ENCODE data around the gene CAMK2D. TPM values are rescaled to one million over a fixed set of nuclear protein-coding genes. Genes with fewer than 3 reads are reported as not detected.

The CAMK2D gene
- total RNA-seq, 4 donors from 2014 or later, result 48.2 to 66.2 (median 51.2) TPM

DNA sequence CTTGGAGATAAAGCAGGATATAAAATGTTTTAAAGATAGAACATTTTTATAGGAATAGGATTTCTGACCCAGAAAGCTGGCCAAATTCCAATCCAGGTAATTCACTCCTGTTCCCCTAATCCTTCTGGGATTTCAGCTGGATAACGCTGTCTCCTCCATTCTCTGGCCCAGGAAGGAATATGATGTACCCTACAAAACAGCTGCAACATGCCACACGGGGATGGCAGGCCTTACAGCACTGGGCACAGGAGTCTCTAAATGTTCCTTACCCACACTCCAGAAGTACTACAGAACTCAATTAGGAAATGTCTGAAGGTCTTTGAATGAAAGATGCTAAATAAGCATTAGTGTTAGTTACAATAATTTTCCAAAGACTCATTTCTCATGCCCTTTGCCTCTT, 15.8 kb downstream of the CAMK2D start:
- TF ChIP-seq POLR2A (IDR thresholded peaks at IDR 0.05; ENCODE audit: low read depth) (no peak), EP300 (IDR thresholded peaks at IDR 0.05) (no peak), POLR2AphosphoS5 (IDR thresholded peaks at IDR 0.05) (no peak), CTCF (IDR thresholded peaks at IDR 0.05) (no peak)
- H3K4me3 ChIP-seq, result no peak overlapping the region
- peaks cover 12 to 24% (median 14%) of the 10 kb centered on the region in 4 donors for H3K4me1 ChIP-seq
- WGBS, result 95% methylated on average over 2 of the region's 2 CpGs
- no peak for DNase-seq (ENCODE audit: extremely low spot score)
- H3K27ac ChIP-seq (replicated peaks in 1 of 4), result no peak overlapping the region
- no peaks in the 10 kb centered on the region for H3K36me3 ChIP-seq
- intact Hi-C loops (cut with DNase I), result no loop called here
- no peaks in the 10 kb centered on the region for H3K27me3 ChIP-seq
- no peaks in the 10 kb centered on the region for H3K9me3 ChIP-seq

- H3K36me3 ChIP-seq, result no peaks in the 10 kb centered on the region
- 98% methylated on average over 4 of the region's 4 CpGs for WGBS
- TF ChIP-seq EP300 (IDR thresholded peaks at IDR 0.05) (no peak), CTCF (IDR thresholded peaks at IDR 0.05) (no peak), POLR2AphosphoS5 (IDR thresholded peaks at IDR 0.05) (no peak), POLR2A (IDR thresholded peaks at IDR 0.05; ENCODE audit: low read depth) (no peak)
- no peaks in the 10 kb centered on the region for H3K9me3 ChIP-seq
- no peak overlapping the region for H3K27ac ChIP-seq (replicated peaks in 1 of 4)
- no peaks in the 10 kb centered on the region for H3K27me3 ChIP-seq
- intact Hi-C loops (cut with DNase I), result no loop called here
- no peak overlapping the region for H3K4me3 ChIP-seq
- H3K4me1 ChIP-seq, result peaks cover 12 to 15% (median 14%) of the 10 kb centered on the region in 4 donors
- no peak for DNase-seq (ENCODE audit: extremely low spot score)
These were observed 16.8 kb downstream of the CAMK2D start for GRCh38 chr4:113744667-113745240.

GRCh38 chr4:113743690-113744089, 17.8 kb downstream of the CAMK2D start:
- H3K36me3 ChIP-seq, result no peaks in the 10 kb centered on the region
- no peaks in the 10 kb centered on the region for H3K27me3 ChIP-seq
- no peak for DNase-seq (ENCODE audit: extremely low spot score)
- no peak for TF ChIP-seq POLR2AphosphoS5 (IDR thresholded peaks at IDR 0.05)
- TF ChIP-seq CTCF (IDR thresholded peaks at IDR 0.05), result no peak
- no peak for TF ChIP-seq POLR2A (IDR thresholded peaks at IDR 0.05; ENCODE audit: low read depth)
- no peak for TF ChIP-seq EP300 (IDR thresholded peaks at IDR 0.05)
- peaks cover 14 to 21% (median 20%) of the 10 kb centered on the region in 4 donors for H3K4me1 ChIP-seq
- no peak overlapping the region for H3K4me3 ChIP-seq
- 81% methylated on average over 6 of the region's 6 CpGs for WGBS
- no peaks in the 10 kb centered on the region for H3K9me3 ChIP-seq
- intact Hi-C loops (cut with DNase I), result no loop called here
- H3K27ac ChIP-seq (replicated peaks in 1 of 4), result no peak overlapping the region

- intact Hi-C loops (cut with DNase I), result no loop called here
- DNase-seq (ENCODE audit: extremely low spot score), result no peak
- H3K4me3 ChIP-seq, result no peak overlapping the region
- TF ChIP-seq CTCF (IDR thresholded peaks at IDR 0.05), result no peak
- TF ChIP-seq POLR2AphosphoS5 (IDR thresholded peaks at IDR 0.05), result no peak
- no peak for TF ChIP-seq EP300 (IDR thresholded peaks at IDR 0.05)
- TF ChIP-seq POLR2A (IDR thresholded peaks at IDR 0.05; ENCODE audit: low read depth), result no peak
- no peak overlapping the region for H3K27ac ChIP-seq (replicated peaks in 1 of 4)
- 88% methylated on average over 2 of the region's 2 CpGs for WGBS
- no peaks in the 10 kb centered on the region for H3K9me3 ChIP-seq
- no peaks in the 10 kb centered on the region for H3K36me3 ChIP-seq
- no peaks in the 10 kb centered on the region for H3K27me3 ChIP-seq
- peaks cover 14 to 30% (median 24%) of the 10 kb centered on the region in 4 donors for H3K4me1 ChIP-seq
These were observed 18.9 kb downstream of the CAMK2D start for GRCh38 chr4:113742643-113743042.

DNA sequence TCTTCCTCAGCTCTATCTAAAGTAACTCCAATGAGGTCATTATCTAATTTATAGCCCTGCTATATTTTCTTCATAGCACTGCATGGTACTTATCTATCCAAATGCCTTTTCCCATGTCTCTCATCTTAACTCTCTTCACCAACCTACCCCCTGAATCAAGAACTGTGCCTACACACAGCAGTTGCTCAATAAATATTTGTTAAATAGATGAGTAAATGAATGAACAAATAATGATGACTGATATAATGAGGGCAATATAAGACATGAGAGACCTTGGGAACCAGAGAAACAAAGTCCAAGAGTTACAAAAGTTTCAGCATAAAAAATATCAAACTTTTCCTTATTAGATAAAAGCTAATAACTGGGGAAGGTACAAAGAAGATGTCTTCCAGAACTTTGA, 19.6 kb downstream of the CAMK2D start:
- Histone ChIP-seq H3K4me3 (no peak overlapping the region), H3K4me1 (peaks cover 14 to 31% (median 24%) of the 10 kb centered on the region in 4 donors), H3K36me3 (no peaks in the 10 kb centered on the region), H3K27me3 (no peaks in the 10 kb centered on the region), H3K27ac (replicated peaks in 1 of 4) (no peak overlapping the region), H3K9me3 (no peaks in the 10 kb centered on the region)
- intact Hi-C loops (cut with DNase I), result no loop called here
- TF ChIP-seq EP300 (IDR thresholded peaks at IDR 0.05) (no peak), POLR2A (IDR thresholded peaks at IDR 0.05; ENCODE audit: low read depth) (no peak), POLR2AphosphoS5 (IDR thresholded peaks at IDR 0.05) (no peak), CTCF (IDR thresholded peaks at IDR 0.05) (no peak)
- DNase-seq (ENCODE audit: extremely low spot score), result no peak

All from esophagus muscularis mucosa (tissue), 4 donors.